ENCODE results near the gene CYP11A1. TPM values are rescaled to one million over a fixed set of nuclear protein-coding genes. Genes with fewer than 3 reads are reported as not detected.
"Not testable (repeated sequence)": the region's sequence is repeated elsewhere in the genome, so short reads cannot be mapped to it uniquely, and the experiment has no call there.

The CYP11A1 gene
- total RNA-seq, 2 donors from 2014 or later: 0.21 to 0.26 TPM

DNA sequence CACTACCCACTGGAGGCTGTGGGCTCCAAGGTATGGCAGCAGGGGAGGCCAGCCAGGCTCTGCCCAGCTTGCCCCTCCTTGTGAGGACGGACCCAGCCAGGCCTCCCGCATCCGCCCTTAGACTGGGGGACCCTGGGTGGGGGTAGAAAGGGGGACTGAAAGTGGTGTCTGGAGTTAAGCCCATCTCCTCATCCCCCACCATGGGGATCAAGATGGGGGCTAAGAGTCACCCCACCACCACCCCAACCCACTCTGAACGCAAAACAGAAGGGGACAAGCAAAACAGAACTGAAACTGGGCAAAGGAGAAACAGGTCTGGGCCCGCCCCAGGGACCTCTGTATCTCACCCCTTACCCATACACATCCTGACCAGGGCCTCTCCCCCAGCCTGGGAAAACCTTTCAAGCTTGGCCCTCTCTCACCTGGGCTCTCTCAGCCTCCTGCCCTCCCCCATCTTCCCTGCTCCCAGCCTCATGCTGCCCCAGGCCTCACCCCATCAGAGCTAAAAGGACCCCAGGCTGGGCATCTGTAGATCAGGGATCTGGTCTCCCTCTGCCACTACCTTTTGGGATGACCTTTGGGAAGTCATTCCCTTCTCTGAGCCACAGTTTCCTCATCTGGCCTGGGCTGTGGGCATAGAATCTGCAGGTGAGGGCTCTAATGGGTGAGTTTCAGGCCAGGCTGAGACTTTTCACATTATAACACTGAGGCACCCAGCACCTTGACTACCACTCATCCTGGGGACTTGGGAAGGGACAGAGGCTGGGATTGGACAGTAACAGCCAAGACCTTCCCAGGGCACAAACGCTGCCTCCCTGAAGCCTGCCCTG is 30.0 kb upstream of the CYP11A1 start:
- Mint-ChIP-seq H3K4me1 (ENCODE audit: low read depth) (peaks cover 100% of the 10 kb centered on the region), H3K36me3 (ENCODE audit: insufficient read depth in 2 of 2) (no peaks in the 10 kb centered on the region), H3K27me3 (ENCODE audit: low read depth) (no peaks in the 10 kb centered on the region), H3K4me3 (peak overlapping the region; percentile 69 to 74), H3K9me3 (no peaks in the 10 kb centered on the region), H3K27ac (peak overlapping the region; percentile 49)
- ATAC-seq (replicated peaks in 1 of 2) (peak in 1 of 2 donors; percentile 0), DNase-seq (peak in 1 of 2 donors; percentile 34)

DNA sequence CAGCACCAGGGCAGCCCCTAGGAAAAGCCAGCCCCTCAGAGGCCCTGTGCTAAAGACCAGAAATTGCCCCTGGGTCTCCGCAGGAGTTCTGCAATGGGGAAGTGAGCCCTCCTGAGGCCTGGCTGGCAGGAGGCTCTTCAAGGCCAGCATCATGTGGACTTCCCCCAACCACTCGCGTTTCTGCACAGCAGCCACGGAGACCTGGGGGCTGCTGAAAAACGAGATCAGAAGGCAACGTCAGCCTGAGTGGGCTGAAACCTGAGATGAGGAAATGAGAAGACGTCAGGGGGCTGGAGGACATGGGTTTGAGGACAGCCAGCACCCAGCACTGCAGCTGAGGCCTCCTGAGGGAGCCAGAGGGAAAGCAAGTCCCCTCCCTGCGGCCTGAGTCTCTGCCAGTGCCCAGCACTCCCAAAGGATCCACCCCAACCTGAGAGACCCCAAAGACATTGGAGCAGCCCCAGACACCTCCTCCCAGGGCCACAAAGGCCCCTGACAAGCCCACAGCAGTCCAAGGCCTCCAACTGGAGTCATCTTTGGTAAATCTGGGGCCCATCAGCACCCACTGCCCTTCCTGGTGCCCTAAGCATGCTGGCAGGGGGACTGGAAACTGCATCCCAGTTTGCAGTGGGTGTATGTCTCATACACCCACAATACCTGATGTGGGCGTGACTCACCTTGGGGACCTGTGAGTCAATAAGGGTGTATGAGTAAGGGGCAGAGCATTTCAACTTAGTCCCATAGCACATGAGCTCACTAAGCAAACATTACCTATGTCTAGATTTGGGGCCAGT is 29.2 kb upstream of the CYP11A1 start:
- H3K4me1 Mint-ChIP-seq (ENCODE audit: low read depth): peaks cover 100% of the 10 kb centered on the region
- H3K36me3 Mint-ChIP-seq (ENCODE audit: insufficient read depth in 2 of 2): no peaks in the 10 kb centered on the region
- no peaks in the 10 kb centered on the region for H3K27me3 Mint-ChIP-seq (ENCODE audit: low read depth)
- peak overlapping the region; percentile 69 to 74 for H3K4me3 Mint-ChIP-seq
- DNase-seq: peak; percentile 74 to 84
- no peaks in the 10 kb centered on the region for H3K9me3 Mint-ChIP-seq
- peak overlapping the region; percentile 91 for H3K27ac Mint-ChIP-seq
- peak; percentile 72 to 75 for ATAC-seq (replicated peaks in 1 of 2)

DNA sequence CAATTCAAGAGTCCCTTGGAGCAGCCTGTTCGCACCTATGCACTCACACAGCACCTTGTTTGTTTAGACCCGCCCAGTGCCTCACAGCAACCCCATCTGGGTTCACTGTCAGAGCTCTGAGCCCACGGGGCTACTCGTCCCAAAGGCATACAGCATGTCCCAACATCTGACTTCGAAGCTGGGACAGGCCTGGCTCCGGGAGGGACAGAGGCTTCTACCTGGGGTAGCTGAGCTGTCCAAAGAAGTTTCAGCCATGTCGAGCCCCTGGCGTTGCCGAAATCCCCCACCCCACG is 28.6 kb upstream of the CYP11A1 start:
- H3K36me3 Mint-ChIP-seq (ENCODE audit: insufficient read depth in 2 of 2): no peaks in the 10 kb centered on the region
- H3K4me1 Mint-ChIP-seq (ENCODE audit: low read depth): peaks cover 100% of the 10 kb centered on the region
- peak overlapping the region; percentile 69 to 74 for H3K4me3 Mint-ChIP-seq
- ATAC-seq (replicated peaks in 1 of 2) (no peak), DNase-seq (no peak)
- peak overlapping the region; percentile 91 for H3K27ac Mint-ChIP-seq
- no peaks in the 10 kb centered on the region for H3K9me3 Mint-ChIP-seq
- no peaks in the 10 kb centered on the region for H3K27me3 Mint-ChIP-seq (ENCODE audit: low read depth)

DNA sequence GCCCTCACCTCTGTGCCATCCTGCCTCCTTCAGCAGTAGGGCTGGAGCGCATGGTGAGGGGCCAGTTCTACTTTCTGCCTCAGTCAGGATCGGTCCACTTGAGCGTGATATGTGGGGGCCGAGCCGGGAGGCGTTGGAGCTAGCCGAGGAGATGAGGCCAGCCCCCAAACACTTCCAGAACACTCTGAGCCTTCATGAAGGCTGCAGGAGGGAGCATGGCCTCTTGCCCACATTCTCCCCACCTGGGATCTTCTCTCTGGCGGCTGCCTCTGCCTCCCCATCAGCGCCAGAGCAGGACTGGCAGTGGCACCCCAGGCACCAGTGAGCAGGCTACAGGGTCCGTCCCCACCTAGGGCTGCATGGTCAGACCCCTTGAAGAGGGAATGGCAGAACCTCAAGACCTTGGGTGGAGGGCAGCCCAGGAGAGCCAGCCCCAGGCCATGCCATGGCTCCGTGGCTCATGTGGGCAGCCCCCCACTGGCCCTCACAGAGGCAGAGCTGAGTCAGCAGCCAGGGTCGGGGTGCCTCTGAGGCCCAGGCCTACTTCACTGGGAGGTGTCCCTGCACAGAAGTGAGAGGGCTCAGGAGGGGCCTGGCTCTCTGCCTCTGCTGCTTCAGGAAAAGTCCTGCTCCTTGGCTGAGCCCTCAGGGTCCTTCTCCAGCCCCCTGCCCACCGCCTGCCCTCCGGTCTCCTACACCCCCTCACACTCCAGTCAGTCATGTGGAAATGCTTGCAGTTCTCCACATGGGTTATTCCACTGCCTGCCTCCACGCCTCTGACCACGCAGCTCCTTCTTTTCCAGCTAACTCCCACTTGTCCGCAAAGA is 28.1 kb upstream of the CYP11A1 start:
- ATAC-seq (replicated peaks in 1 of 2) (no peak), DNase-seq (no peak)
- H3K4me1 Mint-ChIP-seq (ENCODE audit: low read depth): peaks cover 100% of the 10 kb centered on the region
- H3K4me3 Mint-ChIP-seq: peak overlapping the region; percentile 69 to 74
- H3K27me3 Mint-ChIP-seq (ENCODE audit: low read depth): no peaks in the 10 kb centered on the region
- no peaks in the 10 kb centered on the region for H3K36me3 Mint-ChIP-seq (ENCODE audit: insufficient read depth in 2 of 2)
- H3K9me3 Mint-ChIP-seq: no peaks in the 10 kb centered on the region
- peak overlapping the region; percentile 91 for H3K27ac Mint-ChIP-seq

DNA sequence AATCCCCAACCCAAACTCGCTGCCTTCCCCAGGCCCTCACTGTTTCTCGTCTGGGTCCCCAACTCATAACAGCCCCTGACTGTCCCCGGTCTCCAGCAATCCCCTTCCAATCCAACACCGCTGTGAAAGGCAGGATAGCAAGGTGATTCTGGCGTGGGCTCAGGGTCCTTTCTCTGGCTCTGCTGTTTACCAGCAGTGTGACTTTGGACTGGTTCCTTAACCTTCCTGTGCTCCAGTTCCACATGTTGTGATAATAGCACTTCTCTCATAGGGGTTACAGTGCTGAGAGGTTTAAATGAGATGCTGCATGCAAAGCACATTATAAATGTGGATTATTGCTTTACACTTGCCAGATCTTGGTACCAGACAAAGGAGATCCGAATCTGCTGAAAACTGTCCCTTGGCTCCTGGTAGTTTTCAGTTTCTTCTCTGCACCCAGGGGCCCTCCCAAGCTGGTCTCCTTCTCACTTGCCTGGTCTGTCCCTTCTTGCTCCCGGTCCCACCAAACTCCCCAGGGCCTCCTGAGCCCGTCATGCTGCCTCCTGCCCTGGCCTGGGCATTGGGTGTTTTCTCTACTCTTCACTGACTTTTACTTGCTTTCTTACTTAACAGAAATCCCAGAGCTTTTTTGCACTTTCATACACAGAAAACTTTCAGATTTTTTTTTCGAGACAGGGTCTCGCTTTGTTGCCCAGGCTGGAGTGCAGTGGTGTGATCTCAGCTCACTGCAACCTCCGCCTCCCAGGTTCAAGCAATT is 26.8 kb upstream of the CYP11A1 start:
- Mint-ChIP-seq H3K27ac (peak overlapping the region; percentile 35), H3K27me3 (ENCODE audit: low read depth) (no peaks in the 10 kb centered on the region), H3K4me3 (peak overlapping the region in 1 of 2 donors; percentile 20), H3K9me3 (no peaks in the 10 kb centered on the region), H3K36me3 (ENCODE audit: insufficient read depth in 2 of 2) (no peaks in the 10 kb centered on the region), H3K4me1 (ENCODE audit: low read depth) (peaks cover 97% of the 10 kb centered on the region)
- ATAC-seq (replicated peaks in 1 of 2): no peak
- DNase-seq: no peak

DNA sequence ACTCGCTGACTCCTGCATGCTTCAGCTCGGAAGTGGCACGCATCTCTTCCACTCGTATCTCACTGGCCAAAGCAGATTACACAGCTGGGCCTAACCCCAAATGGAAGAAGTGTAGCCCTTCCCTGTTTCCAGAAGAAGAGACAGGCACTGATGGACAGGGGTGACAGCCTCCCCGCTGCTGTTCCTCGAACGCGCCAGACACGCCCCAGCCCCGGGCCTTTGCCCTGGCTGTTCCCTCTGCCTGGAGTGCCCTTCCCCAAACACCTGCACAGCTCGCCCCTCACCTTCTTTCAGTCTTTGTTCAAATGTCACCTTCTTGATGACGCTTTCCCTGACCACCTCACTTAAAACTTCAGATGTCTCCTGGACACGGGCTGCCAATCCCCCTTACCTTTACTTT is 26.0 kb upstream of the CYP11A1 start:
- Mint-ChIP-seq H3K4me3 (no peak overlapping the region), H3K27ac (peak overlapping the region; percentile 6), H3K4me1 (ENCODE audit: low read depth) (peaks cover 95% of the 10 kb centered on the region), H3K27me3 (ENCODE audit: low read depth) (no peaks in the 10 kb centered on the region), H3K9me3 (no peaks in the 10 kb centered on the region), H3K36me3 (ENCODE audit: insufficient read depth in 2 of 2) (no peaks in the 10 kb centered on the region)
- DNase-seq (no peak), ATAC-seq (replicated peaks in 1 of 2) (no peak)

DNA sequence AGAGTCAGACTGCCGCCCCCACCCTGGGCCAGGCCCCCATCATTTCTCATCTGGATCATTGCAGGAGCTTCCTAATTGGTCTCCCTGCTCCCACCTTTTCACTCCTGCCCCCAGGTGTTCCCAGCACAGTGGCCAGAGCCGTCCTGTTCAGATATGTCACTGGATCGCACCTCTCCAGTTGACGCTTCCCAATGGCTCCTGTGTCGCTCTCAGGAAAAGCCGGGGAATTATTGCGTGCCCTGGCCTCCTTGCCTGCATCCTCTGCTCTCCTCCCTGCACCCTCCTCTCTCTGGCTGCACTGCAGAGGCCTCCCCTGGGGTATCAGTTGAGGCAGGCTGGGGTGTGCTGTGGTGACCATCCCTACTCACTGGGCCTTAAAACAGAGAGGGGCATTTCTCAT is 25.5 kb upstream of the CYP11A1 start:
- Mint-ChIP-seq H3K27ac (peak overlapping the region; percentile 25), H3K4me1 (ENCODE audit: low read depth) (peaks cover 90% of the 10 kb centered on the region), H3K27me3 (ENCODE audit: low read depth) (no peaks in the 10 kb centered on the region), H3K4me3 (peak overlapping the region in 1 of 2 donors; percentile 23), H3K36me3 (ENCODE audit: insufficient read depth in 2 of 2) (no peaks in the 10 kb centered on the region), H3K9me3 (no peaks in the 10 kb centered on the region)
- ATAC-seq (replicated peaks in 1 of 2) (no peak), DNase-seq (no peak)

DNA sequence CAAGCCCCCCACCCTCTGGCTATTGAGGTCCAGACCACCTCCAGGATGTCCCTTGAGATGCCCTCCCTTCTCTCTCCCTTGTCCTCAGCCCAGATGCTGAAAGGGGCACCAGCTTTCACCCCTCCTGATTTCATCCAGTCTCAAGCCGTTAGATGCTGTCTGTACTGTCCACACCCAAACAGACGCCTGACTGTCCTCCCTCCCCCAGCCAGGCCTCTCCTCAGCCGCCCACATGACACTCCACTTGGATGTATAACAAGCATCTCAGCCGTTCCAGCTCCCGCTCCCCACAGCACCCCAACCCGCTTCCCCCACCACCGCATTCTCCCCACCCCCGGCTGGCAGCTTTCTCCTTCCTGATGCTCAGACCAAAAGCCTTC is 25.0 kb upstream of the CYP11A1 start:
- Mint-ChIP-seq H3K27ac (no peak overlapping the region), H3K4me1 (ENCODE audit: low read depth) (peaks cover 86% of the 10 kb centered on the region), H3K36me3 (ENCODE audit: insufficient read depth in 2 of 2) (no peaks in the 10 kb centered on the region), H3K27me3 (ENCODE audit: low read depth) (no peaks in the 10 kb centered on the region), H3K4me3 (peak overlapping the region in 1 of 2 donors; percentile 50), H3K9me3 (no peaks in the 10 kb centered on the region)
- DNase-seq (no peak), ATAC-seq (replicated peaks in 1 of 2) (no peak)

DNA sequence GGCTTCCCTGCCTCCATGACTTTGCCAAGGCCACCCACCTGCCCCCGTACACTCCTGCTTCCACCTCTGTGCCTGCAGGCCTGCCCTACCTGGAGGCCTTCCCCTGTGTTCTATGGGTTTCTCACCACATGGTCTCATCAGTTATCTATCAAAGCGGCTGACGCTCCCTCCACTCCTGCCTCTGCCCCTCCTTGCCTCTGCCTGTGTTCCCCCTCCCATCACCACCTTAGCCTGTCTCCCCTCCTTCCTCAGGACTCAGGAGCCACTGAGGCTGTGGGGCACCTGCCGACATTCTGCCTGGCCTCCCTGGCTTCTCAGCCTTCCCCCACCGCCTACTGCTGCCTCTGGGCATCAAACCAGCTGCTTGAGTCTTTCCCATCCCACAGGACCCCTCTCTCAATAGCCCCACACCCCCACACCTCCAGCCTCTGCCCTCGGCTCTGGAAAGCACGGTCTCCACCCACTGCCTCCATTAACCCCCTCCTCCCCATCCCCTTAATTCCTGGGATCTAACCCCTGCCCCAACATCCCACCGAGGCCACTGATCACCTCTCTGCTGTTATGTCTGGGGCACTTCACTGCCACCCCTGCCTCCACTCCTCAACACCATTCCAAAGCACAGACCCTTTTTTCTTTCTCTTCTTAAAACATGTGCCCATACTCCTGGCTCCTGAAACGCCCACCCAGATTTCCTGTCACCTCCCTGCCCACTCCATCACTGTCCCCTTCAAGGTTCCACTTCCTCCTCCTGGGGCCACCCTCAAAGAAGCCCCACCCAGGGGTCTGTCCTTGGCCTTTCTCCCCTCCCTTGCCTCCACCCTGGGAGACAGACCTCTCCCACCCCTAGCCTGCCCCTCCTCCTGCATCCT is 24.4 kb upstream of the CYP11A1 start:
- ATAC-seq (replicated peaks in 1 of 2): no peak
- Mint-ChIP-seq H3K36me3 (ENCODE audit: insufficient read depth in 2 of 2) (no peaks in the 10 kb centered on the region), H3K4me3 (peak overlapping the region; percentile 1 to 63), H3K27me3 (ENCODE audit: low read depth) (no peaks in the 10 kb centered on the region), H3K4me1 (ENCODE audit: low read depth) (peaks cover 84% of the 10 kb centered on the region), H3K9me3 (no peaks in the 10 kb centered on the region), H3K27ac (peak overlapping the region; percentile 11)
- no peak for DNase-seq

DNA sequence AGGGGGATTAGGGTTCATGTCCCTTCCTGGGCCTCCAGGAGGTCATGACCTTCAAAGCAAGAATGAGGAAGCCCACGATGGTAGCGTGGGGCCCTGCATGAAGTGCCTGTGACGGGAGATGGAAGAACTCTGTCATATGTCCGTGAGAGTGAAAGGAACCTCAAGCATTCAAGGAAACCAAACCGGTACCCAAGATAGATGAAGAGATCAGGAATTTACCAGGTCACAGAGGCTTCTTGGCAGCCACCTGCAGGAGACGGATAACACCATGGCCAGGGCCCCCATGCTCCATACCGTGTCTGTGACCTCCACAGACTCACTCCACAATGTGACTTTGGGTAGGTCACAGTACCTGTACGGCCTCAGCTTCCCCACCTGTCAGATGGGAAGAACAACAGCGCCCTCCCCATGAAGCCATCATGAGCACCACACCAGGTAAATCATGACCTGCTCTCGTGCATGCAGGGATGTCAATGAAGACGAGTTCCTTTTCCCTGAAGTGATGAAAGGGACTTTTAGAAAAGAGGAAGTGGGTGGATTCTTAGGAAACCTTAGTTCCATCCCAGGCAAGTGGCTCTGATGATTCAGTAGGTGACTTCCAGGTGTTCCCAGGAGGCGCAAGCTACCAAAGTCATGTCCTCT is 23.3 kb upstream of the CYP11A1 start:
- Mint-ChIP-seq H3K4me1 (ENCODE audit: low read depth) (peaks cover 81% of the 10 kb centered on the region), H3K9me3 (no peaks in the 10 kb centered on the region), H3K27me3 (ENCODE audit: low read depth) (no peaks in the 10 kb centered on the region), H3K27ac (peak overlapping the region; percentile 58), H3K36me3 (ENCODE audit: insufficient read depth in 2 of 2) (no peaks in the 10 kb centered on the region), H3K4me3 (peak overlapping the region; percentile 31 to 46)
- no peak for DNase-seq
- ATAC-seq (replicated peaks in 1 of 2): peak in 1 of 2 donors; percentile 8

DNA sequence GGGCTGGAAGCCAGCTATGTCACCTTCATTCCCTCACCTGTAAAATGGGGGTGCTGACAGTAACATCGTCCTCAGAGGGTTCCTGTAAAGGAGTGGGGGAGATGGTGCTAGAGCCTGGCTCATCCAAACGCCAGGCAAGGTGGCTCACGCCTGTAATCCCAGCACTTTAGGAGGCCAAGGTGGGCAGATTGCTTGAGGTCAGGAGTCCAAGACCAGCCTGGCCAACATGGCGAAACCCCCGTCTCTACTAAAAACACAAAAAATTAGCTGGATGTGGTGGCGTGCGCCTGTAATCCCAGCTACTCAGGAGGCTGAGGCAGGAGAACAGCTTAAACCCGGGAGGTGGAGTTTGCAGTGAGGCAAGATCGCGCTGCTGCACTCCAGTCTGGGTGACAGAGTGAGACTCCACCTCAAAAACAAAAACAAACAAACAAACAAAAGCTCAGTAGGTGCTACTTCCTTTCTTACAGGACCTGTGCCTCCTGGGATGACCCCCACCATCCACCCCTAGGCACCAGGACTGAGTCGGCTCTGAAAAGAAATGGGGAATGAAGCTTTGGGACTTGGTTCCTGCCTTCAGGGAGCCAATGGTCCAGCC is 22.7 kb upstream of the CYP11A1 start:
- H3K9me3 Mint-ChIP-seq; H3K27ac Mint-ChIP-seq; H3K27me3 Mint-ChIP-seq (ENCODE audit: low read depth); H3K36me3 Mint-ChIP-seq (ENCODE audit: insufficient read depth in 2 of 2); ATAC-seq (replicated peaks in 1 of 2); DNase-seq: not testable (repeated sequence)
- Mint-ChIP-seq H3K4me3 (peak overlapping the region; percentile 27 to 46), H3K4me1 (ENCODE audit: low read depth) (peaks cover 81% of the 10 kb centered on the region)

Data from activated T-cell treated with anti-CD3 and anti-CD28 coated beads, Interleukin-2, amount 50 U/mL, for 72 hours (primary cell).